Adrenal gland (tissue), 12 donors: Measurements from ENCODE around the gene LSM2. TPM values are rescaled to one million over a fixed set of nuclear protein-coding genes. Genes with fewer than 3 reads are reported as not detected.

Experiments used
- DNase-seq, 7 donors: peaks; one replicate each; pipeline ENCODE4 v3.0.0-alpha.2; 2019 to 2020
- H3K27ac ChIP-seq, 5 donors: fragments of 200-600 bp; sonication (generic) in 4 of 5; 1 replicate in 3 of 5; 2 replicates in 2 of 5; pipeline versions ENCODE4 v1.5.1 to v1.8.0; 2016 to 2020; ENCODE audit warnings: mild to moderate bottlenecking in 1 of 5
- H3K27me3 ChIP-seq: fragments of 200-600 bp; 2 replicates; pipeline ENCODE4 v1.8.0; 2021
- H3K36me3 ChIP-seq, 2 donors: fragments of 200-600 bp; replicated peaks in 1 of 2; 1 replicate in 1 of 2; 2 replicates in 1 of 2; pipeline versions ENCODE4 v1.5.1 to v1.8.0; 2018 to 2022
- H3K4me1 ChIP-seq, 2 donors: fragments of 200-600 bp; replicated peaks in 1 of 2; 1 replicate in 1 of 2; 2 replicates in 1 of 2; pipeline versions ENCODE4 v1.5.1 to v1.8.0; 2018 to 2021
- H3K4me3 ChIP-seq, 4 donors: fragments of 200-600 bp; sonication (generic) in 3 of 4; one replicate each; pipeline ENCODE4 v1.5.1; 2016 to 2018
- H3K9me3 ChIP-seq, 3 donors: fragments of 200-600 bp; sonication (generic) in 1 of 3; replicated peaks in 1 of 3; 1 replicate in 2 of 3; 2 replicates in 1 of 3; pipeline versions ENCODE4 v1.5.1 to v1.8.0; 2016 to 2021
- POLR2A ChIP-seq, 2 donors: fragments of 450-650 bp; IDR thresholded peaks; one replicate each; pipeline ENCODE4 v1.6.1; 2017; ENCODE audit warnings: antibody characterized with exemption in 2 of 2, mild to moderate bottlenecking in 2 of 2, moderate library complexity in 1 of 2
- WGBS, 4 donors: extraction: QIAGEN DNeasy Blood & Tissue Kit in 2 of 4; methylation state at CpG; one replicate each; pipeline versions ENCODE4 v1.1.5 to v1.1.7; 2013 to 2017; 5-methylcytosine and 5-hydroxymethylcytosine counted together
- intact Hi-C, 2 donors: fragments of 100-400 bp; cut with DNase I; formaldehyde crosslinking; loops; one replicate each; pipeline versions ENCODE4 v1.14.1 to v1.15.0; 2022 to 2023
- polyA plus RNA-seq, 3 donors: library from polyadenylated mRNA; stranded (reverse); fragments of 200-250 nt in 2 of 3; fragments of 350-450 nt in 1 of 3; fragmentation: Illumina TruSeq in 1 of 3; extraction: RNeasy Lipid Tissue Mini Kit (QIAGEN cat#74804) in 1 of 3; gene quantifications; one replicate each; pipeline ENCODE4 v1.2.3, GENCODE V29; 2013 to 2014
- total RNA-seq, 9 donors: library from RNA; depleted of rRNA in 4 of 9; stranded (reverse); fragments of >200 nt in 4 of 9; fragments of 120-200 nt in 1 of 9; fragmentation: NEBNext Ultra II Directional in 1 of 9; extraction: Animal tissue kit (Norgen Biotek cat#: 25700) in 1 of 9; gene quantifications; one replicate each; pipeline versions ENCODE4 v1.1.0 to v1.2.4, GENCODE V29; 2013 to 2023
- TF ChIP-seq, protein P1 (sequence below), 6 experiments: fragments of 450-650 bp in 4 of 6; fragments of 200-600 bp in 2 of 6; sonication (generic) in 1 of 6; IDR thresholded peaks; 1 replicate in 5 of 6; 2 replicates in 1 of 6; pipeline versions ENCODE4 v1.5.1 to v1.8.0; 2016 to 2021; ENCODE audit warnings: antibody characterized with exemption in 6 of 6, mild to moderate bottlenecking in 2 of 6, moderate library complexity in 1 of 6
- donor health status: healthy with polysubstance abuse.
- donor health status: Bipolar disorder and iron deficiency.
- donor health status: DM: yes; HTN: yes; CAD: no.
- donor health status: DM: no; HTN: no; CAD: no.
- donor health status: DM: no; HTN: no; CAD: no.
- donor health status: DM: yes; HTN: yes; CAD: no.

LSM2 gene
- total and polyA plus RNA-seq, 12 donors, result 28.0 to 61.3 (median 43.2) TPM

DNA sequence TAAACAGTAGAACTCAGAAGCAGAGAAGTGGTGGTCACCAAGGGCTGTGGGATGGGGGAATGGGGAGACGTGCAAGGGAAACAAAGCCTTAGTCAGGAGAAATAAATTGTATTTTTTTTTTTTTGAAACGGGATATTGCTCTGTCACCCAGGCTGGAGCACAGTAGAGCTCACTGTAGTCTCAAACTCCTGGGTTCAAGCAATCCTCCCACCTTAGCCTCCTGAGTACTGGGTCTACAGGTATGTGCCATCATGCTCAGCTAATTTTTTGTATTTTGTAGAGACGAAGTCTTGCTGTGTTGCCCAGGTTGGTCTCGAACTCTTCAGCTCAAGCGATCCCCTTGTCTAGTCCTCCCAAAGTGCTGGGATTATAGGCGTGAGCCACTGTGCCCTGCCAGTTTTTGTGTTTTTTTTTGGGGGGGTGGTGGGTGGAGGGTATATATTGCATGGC, 24.1 kb upstream of the LSM2 start:
- Histone ChIP-seq H3K27me3 (no peaks in the 10 kb centered on the region), H3K36me3 (no peaks in the 10 kb centered on the region), H3K4me3 (peak overlapping the region in 2 of 4 donors; percentile 43 to 80), H3K9me3 (no peaks in the 10 kb centered on the region), H3K27ac (peak overlapping the region; percentile 21 to 96 (median 73)), H3K4me1 (peaks cover 6 to 28% of the 10 kb centered on the region in 2 donors)
- TF ChIP-seq, protein P1, sequence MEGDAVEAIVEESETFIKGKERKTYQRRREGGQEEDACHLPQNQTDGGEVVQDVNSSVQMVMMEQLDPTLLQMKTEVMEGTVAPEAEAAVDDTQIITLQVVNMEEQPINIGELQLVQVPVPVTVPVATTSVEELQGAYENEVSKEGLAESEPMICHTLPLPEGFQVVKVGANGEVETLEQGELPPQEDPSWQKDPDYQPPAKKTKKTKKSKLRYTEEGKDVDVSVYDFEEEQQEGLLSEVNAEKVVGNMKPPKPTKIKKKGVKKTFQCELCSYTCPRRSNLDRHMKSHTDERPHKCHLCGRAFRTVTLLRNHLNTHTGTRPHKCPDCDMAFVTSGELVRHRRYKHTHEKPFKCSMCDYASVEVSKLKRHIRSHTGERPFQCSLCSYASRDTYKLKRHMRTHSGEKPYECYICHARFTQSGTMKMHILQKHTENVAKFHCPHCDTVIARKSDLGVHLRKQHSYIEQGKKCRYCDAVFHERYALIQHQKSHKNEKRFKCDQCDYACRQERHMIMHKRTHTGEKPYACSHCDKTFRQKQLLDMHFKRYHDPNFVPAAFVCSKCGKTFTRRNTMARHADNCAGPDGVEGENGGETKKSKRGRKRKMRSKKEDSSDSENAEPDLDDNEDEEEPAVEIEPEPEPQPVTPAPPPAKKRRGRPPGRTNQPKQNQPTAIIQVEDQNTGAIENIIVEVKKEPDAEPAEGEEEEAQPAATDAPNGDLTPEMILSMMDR (IDR thresholded peaks at IDR 0.05), result no peak
- no peak for TF ChIP-seq POLR2A (IDR thresholded peaks at IDR 0.05)
- intact Hi-C loops, result loop anchor here in 1 of 2 donors (10.0 kb wide), 1 partner anchor 146 kb away; the partner anchor contains the start of gene LY6G5C
- peak in 1 of 7 donors; percentile 60 for DNase-seq
- WGBS, 4 donors, result 30 to 39% (median 36%) methylated on average over 6 of the region's 6 CpGs

DNA sequence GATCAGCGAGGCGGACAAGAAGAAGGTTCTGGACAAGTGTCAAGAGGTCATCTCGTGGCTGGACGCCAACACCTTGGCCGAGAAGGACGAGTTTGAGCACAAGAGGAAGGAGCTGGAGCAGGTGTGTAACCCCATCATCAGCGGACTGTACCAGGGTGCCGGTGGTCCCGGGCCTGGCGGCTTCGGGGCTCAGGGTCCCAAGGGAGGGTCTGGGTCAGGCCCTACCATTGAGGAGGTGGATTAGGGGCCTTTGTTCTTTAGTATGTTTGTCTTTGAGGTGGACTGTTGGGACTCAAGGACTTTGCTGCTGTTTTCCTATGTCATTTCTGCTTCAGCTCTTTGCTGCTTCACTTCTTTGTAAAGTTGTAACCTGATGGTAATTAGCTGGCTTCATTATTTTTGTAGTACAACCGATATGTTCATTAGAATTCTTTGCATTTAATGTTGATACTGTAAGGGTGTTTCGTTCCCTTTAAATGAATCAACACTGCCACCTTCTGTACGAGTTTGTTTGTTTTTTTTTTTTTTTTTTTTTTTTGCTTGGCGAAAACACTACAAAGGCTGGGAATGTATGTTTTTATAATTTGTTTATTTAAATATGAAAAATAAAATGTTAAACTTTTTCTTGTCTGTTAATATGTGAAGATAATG, 23.0 kb upstream of the LSM2 start:
- 0 to 2% (median 0%) methylated on average over 10 to 15 of the region's 15 CpGs for WGBS, 4 donors
- Histone ChIP-seq H3K4me3 (peak overlapping the region in 2 of 4 donors; percentile 43 to 80), H3K27ac (peak overlapping the region in 4 of 5 donors; percentile 60 to 96 (median 76)), H3K9me3 (no peaks in the 10 kb centered on the region), H3K4me1 (peaks cover 6 to 27% of the 10 kb centered on the region in 2 donors), H3K27me3 (no peaks in the 10 kb centered on the region), H3K36me3 (no peaks in the 10 kb centered on the region)
- TF ChIP-seq, protein P1 (IDR thresholded peaks at IDR 0.05), result peak; percentile 21 to 81 (median 40)
- no peak for TF ChIP-seq POLR2A (IDR thresholded peaks at IDR 0.05)
- intact Hi-C loops, result loop anchor here in 1 of 2 donors (10.0 kb wide), 1 partner anchor 145 kb away; the partner anchor contains the start of gene LY6G5C
- DNase-seq, result peak in 2 of 7 donors; percentile 46 to 70

DNA sequence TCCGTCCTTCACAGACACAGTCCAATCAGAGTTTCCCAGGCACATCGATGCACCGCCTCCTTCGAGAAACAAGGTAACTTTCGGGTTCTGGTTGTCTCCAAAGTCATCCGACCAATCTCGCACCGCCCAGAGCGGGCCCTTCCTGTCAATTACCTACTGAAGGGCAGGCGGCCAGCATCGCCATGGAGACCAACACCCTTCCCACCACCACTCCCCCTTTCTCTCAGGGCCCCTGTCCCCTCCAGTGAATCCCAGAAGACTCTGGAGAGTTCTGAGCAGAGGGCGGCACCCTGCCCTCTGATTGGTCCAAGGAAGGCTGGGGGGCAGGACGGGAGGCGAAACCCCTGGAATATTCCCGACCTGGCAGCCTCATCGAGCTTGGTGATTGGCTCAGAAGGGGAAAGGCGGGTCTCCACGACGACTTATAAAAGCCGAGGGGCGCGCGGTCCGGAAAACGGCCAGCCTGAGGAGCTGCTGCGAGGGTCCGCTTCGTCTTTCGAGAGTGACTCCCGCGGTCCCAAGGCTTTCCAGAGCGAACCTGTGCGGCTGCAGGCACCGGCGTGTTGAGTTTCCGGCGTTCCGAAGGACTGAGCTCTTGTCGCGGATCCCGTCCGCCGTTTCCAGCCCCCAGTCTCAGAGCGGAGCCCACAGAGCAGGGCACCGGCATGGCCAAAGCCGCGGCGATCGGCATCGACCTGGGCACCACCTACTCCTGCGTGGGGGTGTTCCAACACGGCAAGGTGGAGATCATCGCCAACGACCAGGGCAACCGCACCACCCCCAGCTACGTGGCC, 20.7 kb upstream of the LSM2 start, which contains the start of gene HSPA1B:
Gene HSPA1B, plus strand, starts transcription at position 453 of the 794 bp plus-strand sequence. Its CDS starts 213 bp downstream, at position 666.
- Histone ChIP-seq H3K27me3 (no peaks in the 10 kb centered on the region), H3K27ac (peak within 1 kb of the TSS; percentile 86 to 98 (median 88)), H3K36me3 (no peaks in the 10 kb centered on the region), H3K9me3 (no peaks in the 10 kb centered on the region), H3K4me3 (peak within 1 kb of the TSS in 2 of 4 donors; percentile 45 to 60), H3K4me1 (peaks cover 6 to 36% of the 10 kb centered on the region in 2 donors)
- intact Hi-C loops, result no loop called here
- peak; percentile 99 to 100 (median 100) for DNase-seq
- peak; percentile 100 for TF ChIP-seq POLR2A (IDR thresholded peaks at IDR 0.05)
- TF ChIP-seq, protein P1 (IDR thresholded peaks at IDR 0.05), result peak in 1 of 6 experiments; percentile 22
- WGBS, 4 donors, result 0% methylated on average over 34 to 52 of the region's 56 CpGs

DNA sequence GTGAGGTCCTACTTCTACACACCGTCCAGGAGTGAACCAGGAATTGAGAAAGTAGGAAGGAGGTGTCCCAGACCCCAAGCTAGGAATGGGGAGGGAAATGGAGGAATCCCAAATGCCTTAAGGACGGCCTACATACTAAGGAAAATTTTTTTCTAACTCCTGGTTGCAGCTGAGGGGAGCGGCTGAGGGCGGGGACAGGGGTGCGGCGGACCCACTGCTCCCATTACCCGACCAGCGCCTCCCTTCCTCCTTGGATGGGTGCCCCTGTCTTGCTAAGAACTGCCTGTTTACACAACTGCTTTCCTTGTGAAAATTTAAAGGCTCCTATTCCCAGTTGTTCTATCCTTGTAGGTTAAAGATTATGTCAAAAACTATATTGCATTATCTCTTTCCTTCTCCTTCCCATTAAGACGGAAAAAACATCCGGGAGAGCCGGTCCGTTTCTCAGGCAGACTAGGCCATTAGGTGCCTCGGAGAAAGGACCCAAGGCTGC, 20.1 kb upstream of the LSM2 start:
- TF ChIP-seq POLR2A (IDR thresholded peaks at IDR 0.05), result peak in 1 of 2 donors; percentile 36
- TF ChIP-seq, protein P1 (IDR thresholded peaks at IDR 0.05), result no peak
- peak overlapping the region in 2 of 4 donors; percentile 23 to 40 for H3K4me3 ChIP-seq
- intact Hi-C loops, result no loop called here
- no peaks in the 10 kb centered on the region for H3K36me3 ChIP-seq
- DNase-seq, result peak; percentile 75 to 90 (median 86)
- H3K9me3 ChIP-seq, result no peaks in the 10 kb centered on the region
- peak overlapping the region; percentile 85 to 98 (median 88) for H3K27ac ChIP-seq
- H3K27me3 ChIP-seq, result no peaks in the 10 kb centered on the region
- WGBS, 4 donors, result 0 to 1% (median 1%) methylated on average over 13 of the region's 13 CpGs
- peaks cover 6 to 38% of the 10 kb centered on the region in 2 donors for H3K4me1 ChIP-seq
